HepG2 (cell line): ENCODE data around the gene PEX14. TPM values are rescaled to one million over a fixed set of nuclear protein-coding genes. Genes with fewer than 3 reads are reported as not detected.

ENCODE experiments used
- ADNP ChIP-seq: sonication (generic); formaldehyde crosslinking; IDR thresholded peaks from 2 replicates; pipeline ENCODE4 v1.4.0; 2020; ENCODE audit warnings: missing genetic modification reagents
- DMAP1 ChIP-seq: IDR thresholded peaks from 2 replicates; pipeline ENCODE4 v1.6.1; 2016
- FOXK1 ChIP-seq: sonication (generic); formaldehyde crosslinking; IDR thresholded peaks from 2 replicates; pipeline ENCODE4 v1.4.0; 2020; ENCODE audit warnings: low read depth, missing genetic modification reagents, borderline replicate concordance
- GABPA ChIP-seq, 2 experiments: IDR thresholded peaks; 2 replicates each; pipeline ENCODE4 v1.6.1; 2011 to 2016; ENCODE audit warnings: low read depth in 2 of 2, low read length in 1 of 2, missing biosample characterization in 1 of 2, missing genetic modification characterization in 1 of 2
- GABPB1 ChIP-seq: IDR thresholded peaks from 2 replicates; pipeline ENCODE4 v1.6.1; 2016; ENCODE audit warnings: mild to moderate bottlenecking, missing genetic modification reagents, moderate library complexity, missing compliant biosample characterization
- JUND ChIP-seq: sonication (generic); formaldehyde crosslinking; IDR thresholded peaks from 2 replicates; pipeline ENCODE4 v1.8.0; 2022; ENCODE audit warnings: mild to moderate bottlenecking, missing genetic modification reagents
- SALL2 ChIP-seq: sonication (generic); formaldehyde crosslinking; IDR thresholded peaks from 2 replicates; pipeline ENCODE4 v1.8.1; 2023; ENCODE audit warnings: mild to moderate bottlenecking, missing genetic modification reagents, inconsistent platforms
- SP5 ChIP-seq: IDR thresholded peaks from 2 replicates; pipeline ENCODE4 v1.6.1; 2016; ENCODE audit warnings: low read depth, borderline replicate concordance
- SSRP1 ChIP-seq: IDR thresholded peaks from 2 replicates; pipeline ENCODE4 v1.6.1; 2016; ENCODE audit warnings: control low read depth
- STAG1 ChIP-seq: sonication (generic); formaldehyde crosslinking; IDR thresholded peaks from 2 replicates; pipeline ENCODE4 v1.4.0; 2020; ENCODE audit warnings: missing genetic modification reagents
- XRCC5 ChIP-seq: fragments of 200-400 bp; formaldehyde crosslinking; optimal IDR thresholded peaks from 2 replicates; pipeline ENCODE3; 2017; ENCODE audit warnings: mild to moderate bottlenecking, low read length
- ZFX ChIP-seq: sonication (generic); formaldehyde crosslinking; IDR thresholded peaks from 2 replicates; pipeline ENCODE4 v1.4.0; 2020; ENCODE audit warnings: mild to moderate bottlenecking, low read depth, missing genetic modification reagents, moderate library complexity
- ZIK1 ChIP-seq: sonication (generic); formaldehyde crosslinking; IDR thresholded peaks from 2 replicates; pipeline ENCODE4 v1.5.0; 2020; ENCODE audit warnings: mild to moderate bottlenecking, low read depth, missing genetic modification reagents, borderline replicate concordance
- ZNF282 ChIP-seq: fragments of 450-650 bp; IDR thresholded peaks from 2 replicates; pipeline ENCODE4 v1.6.1; 2018; ENCODE audit not compliant: partially characterized antibody
- ZNF724P ChIP-seq: sonication (generic); formaldehyde crosslinking; IDR thresholded peaks from 2 replicates; pipeline ENCODE4 v1.8.0; 2022; ENCODE audit warnings: missing genetic modification reagents, borderline replicate concordance
- ZNF772 ChIP-seq: sonication (generic); formaldehyde crosslinking; IDR thresholded peaks from 2 replicates; pipeline ENCODE4 v1.5.0; 2020; ENCODE audit warnings: mild to moderate bottlenecking, missing genetic modification reagents
- ZSCAN12 ChIP-seq: sonication (generic); formaldehyde crosslinking; IDR thresholded peaks from 2 replicates; pipeline ENCODE4 v1.9.0; 2021; ENCODE audit warnings: mild to moderate bottlenecking, missing genetic modification reagents
- ZSCAN9 ChIP-seq: IDR thresholded peaks from 2 replicates; pipeline ENCODE4 v1.6.1; 2016; ENCODE audit warnings: borderline replicate concordance
- polyA plus RNA-seq, 8 experiments: library from polyadenylated mRNA; depleted of rRNA in 3 of 8; stranded (reverse) in 7 of 8; unstranded in 1 of 8; fragments of >200 nt; fragmentation: Illumina TruSeq in 4 of 8; extraction: Trizol in 4 of 8; gene quantifications; 2 replicates each; pipeline versions ENCODE4 v1.2.1 to v1.2.3, GENCODE V29; 2011 to 2016; ENCODE audit warnings: low read depth in 4 of 8, missing spikeins in 1 of 8, mixed read lengths in 1 of 8; ENCODE audit not compliant: insufficient read depth in 1 of 8
- total RNA-seq, 5 experiments: library from RNA; depleted of rRNA; stranded (reverse); fragments of >200 nt; fragmentation: Illumina TruSeq; extraction: Trizol; gene quantifications; 2 replicates each; pipeline ENCODE4 v1.2.3, GENCODE V29; 2016; ENCODE audit warnings: low read depth in 1 of 5
- TF ChIP-seq, protein P1 (sequence below): sonication (generic); formaldehyde crosslinking; IDR thresholded peaks from 2 replicates; pipeline ENCODE4 v1.5.1; 2020; ENCODE audit warnings: missing genetic modification reagents, mild to moderate bottlenecking, borderline replicate concordance
- TF ChIP-seq, protein P2 (sequence below): sonication (generic); formaldehyde crosslinking; IDR thresholded peaks from 2 replicates; pipeline ENCODE4 v1.8.0; 2022; ENCODE audit warnings: missing genetic modification reagents, low read depth, mild to moderate bottlenecking, borderline replicate concordance
- TF ChIP-seq, protein P3 (sequence below): sonication (generic); formaldehyde crosslinking; IDR thresholded peaks from 2 replicates; pipeline ENCODE4 v1.4.0; 2020; ENCODE audit warnings: missing genetic modification reagents, borderline replicate concordance
- TF ChIP-seq, protein P4 (sequence below): sonication (generic); formaldehyde crosslinking; IDR thresholded peaks from 2 replicates; pipeline ENCODE4 v1.4.0; 2020; ENCODE audit warnings: low read depth, missing genetic modification reagents

The PEX14 gene
- total and polyA plus RNA-seq, 2 of the 13 experiments (the other 11 are each of a cell fraction or from before 2014, with no cell fraction given): 6.5 to 9.9 TPM

DNA sequence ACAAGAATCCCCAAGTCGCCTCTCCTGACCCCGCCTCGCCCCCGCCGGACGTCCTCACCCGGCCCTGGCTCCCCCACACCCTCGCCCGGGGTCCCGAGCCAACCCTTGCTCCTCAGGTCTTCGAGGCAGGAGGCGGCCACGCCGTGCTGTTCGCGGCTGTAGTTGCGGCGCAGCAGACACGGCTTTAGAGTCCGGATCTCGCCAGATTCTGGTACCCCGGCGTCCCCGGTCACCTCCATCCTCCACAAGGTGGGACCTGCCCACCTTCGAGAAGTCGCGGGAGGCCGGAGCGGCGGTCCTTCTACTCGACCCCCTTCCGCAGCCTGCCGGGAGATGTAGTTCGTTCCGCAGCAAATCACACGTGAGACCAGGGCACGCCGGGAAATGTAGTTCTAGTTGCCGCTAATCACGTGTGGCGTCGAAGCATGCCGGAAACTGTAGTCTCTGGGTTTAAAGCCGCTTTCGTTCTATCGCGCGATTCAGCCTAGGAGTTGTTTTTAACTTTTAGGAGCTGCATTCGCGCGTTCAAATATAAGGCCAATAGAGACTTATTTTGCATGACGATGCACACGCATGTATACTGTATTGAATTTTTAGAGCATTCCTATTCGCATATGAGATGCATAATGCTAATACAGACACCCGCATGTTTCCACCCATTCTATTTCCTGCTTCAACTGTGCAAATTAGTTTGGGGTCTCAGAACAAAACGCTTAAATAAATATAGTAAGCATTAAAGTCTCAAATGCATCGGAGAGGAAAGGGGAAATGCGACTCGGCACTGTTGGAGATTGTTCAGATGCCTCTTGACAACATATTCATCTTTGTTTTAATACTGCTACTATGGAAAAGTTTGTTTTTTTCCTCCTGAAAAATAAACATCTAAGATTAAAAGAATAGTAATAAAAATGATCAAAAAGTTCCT lies 2.3 kb upstream of the PEX14 start, which contains the start of gene DFFA (continued):
- TF ChIP-seq ZFX (CRISPR knock-in tag): peak; percentile 98
- TF ChIP-seq SALL2 (CRISPR knock-in tag): 0 out of 2 replicates have a peak, but pooled peaks have one; percentile 64
- peak; percentile 94 for TF ChIP-seq FOXK1
- no peak; the same call in 1 of the 2 replicates for TF ChIP-seq ZIK1
- peak; percentile 16 for TF ChIP-seq XRCC5
- TF ChIP-seq SSRP1 (CRISPR knock-in tag): no peak
- TF ChIP-seq, protein P1, sequence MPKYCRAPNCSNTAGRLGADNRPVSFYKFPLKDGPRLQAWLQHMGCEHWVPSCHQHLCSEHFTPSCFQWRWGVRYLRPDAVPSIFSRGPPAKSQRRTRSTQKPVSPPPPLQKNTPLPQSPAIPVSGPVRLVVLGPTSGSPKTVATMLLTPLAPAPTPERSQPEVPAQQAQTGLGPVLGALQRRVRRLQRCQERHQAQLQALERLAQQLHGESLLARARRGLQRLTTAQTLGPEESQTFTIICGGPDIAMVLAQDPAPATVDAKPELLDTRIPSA (CRISPR knock-in tag): peak; percentile 88; the same call in 1 of the 2 replicates
- TF ChIP-seq GABPA (IDR thresholded peaks at IDR 0.05; ENCODE audit: low read depth, low read length): peak; percentile 54
- peak; percentile 90 for TF ChIP-seq GABPA (CRISPR knock-in tag; IDR thresholded peaks at IDR 0.05; ENCODE audit: low read depth)
- TF ChIP-seq, protein P2, sequence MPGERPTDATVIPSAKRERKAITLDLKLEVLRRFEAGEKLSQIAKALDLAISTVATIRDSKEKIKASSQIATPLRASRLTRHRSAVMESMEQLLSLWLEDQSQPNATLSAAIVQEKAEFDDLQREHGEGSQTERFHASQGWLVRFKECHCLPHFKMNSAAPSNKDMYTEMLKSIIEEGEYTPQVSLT (CRISPR knock-in tag): peak; percentile 66
- TF ChIP-seq STAG1: no peak
- peak; percentile 73 for TF ChIP-seq DMAP1 (CRISPR knock-in tag)
- no peak; the same call in 1 of the 2 replicates for TF ChIP-seq ZNF724P
- TF ChIP-seq ZSCAN12 (CRISPR knock-in tag): no peak
- peak; percentile 94 for TF ChIP-seq GABPB1 (CRISPR knock-in tag)
- peak; percentile 36; the same call in 1 of the 2 replicates for TF ChIP-seq ZSCAN9 (CRISPR knock-in tag)
- TF ChIP-seq ADNP (CRISPR knock-in tag): no peak
- peak; percentile 12; the same call in 1 of the 2 replicates for TF ChIP-seq JUND (CRISPR knock-in tag)
- peak; percentile 57; the same call in 1 of the 2 replicates for TF ChIP-seq ZNF772 (CRISPR knock-in tag)
- no peak for TF ChIP-seq ZNF282
- TF ChIP-seq SP5 (CRISPR knock-in tag): no peak; the same call in 1 of the 2 replicates
- TF ChIP-seq, protein P3, sequence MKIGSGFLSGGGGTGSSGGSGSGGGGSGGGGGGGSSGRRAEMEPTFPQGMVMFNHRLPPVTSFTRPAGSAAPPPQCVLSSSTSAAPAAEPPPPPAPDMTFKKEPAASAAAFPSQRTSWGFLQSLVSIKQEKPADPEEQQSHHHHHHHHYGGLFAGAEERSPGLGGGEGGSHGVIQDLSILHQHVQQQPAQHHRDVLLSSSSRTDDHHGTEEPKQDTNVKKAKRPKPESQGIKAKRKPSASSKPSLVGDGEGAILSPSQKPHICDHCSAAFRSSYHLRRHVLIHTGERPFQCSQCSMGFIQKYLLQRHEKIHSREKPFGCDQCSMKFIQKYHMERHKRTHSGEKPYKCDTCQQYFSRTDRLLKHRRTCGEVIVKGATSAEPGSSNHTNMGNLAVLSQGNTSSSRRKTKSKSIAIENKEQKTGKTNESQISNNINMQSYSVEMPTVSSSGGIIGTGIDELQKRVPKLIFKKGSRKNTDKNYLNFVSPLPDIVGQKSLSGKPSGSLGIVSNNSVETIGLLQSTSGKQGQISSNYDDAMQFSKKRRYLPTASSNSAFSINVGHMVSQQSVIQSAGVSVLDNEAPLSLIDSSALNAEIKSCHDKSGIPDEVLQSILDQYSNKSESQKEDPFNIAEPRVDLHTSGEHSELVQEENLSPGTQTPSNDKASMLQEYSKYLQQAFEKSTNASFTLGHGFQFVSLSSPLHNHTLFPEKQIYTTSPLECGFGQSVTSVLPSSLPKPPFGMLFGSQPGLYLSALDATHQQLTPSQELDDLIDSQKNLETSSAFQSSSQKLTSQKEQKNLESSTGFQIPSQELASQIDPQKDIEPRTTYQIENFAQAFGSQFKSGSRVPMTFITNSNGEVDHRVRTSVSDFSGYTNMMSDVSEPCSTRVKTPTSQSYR (CRISPR knock-in tag): peak; percentile 66; the same call in 1 of the 2 replicates
- TF ChIP-seq, protein P4, sequence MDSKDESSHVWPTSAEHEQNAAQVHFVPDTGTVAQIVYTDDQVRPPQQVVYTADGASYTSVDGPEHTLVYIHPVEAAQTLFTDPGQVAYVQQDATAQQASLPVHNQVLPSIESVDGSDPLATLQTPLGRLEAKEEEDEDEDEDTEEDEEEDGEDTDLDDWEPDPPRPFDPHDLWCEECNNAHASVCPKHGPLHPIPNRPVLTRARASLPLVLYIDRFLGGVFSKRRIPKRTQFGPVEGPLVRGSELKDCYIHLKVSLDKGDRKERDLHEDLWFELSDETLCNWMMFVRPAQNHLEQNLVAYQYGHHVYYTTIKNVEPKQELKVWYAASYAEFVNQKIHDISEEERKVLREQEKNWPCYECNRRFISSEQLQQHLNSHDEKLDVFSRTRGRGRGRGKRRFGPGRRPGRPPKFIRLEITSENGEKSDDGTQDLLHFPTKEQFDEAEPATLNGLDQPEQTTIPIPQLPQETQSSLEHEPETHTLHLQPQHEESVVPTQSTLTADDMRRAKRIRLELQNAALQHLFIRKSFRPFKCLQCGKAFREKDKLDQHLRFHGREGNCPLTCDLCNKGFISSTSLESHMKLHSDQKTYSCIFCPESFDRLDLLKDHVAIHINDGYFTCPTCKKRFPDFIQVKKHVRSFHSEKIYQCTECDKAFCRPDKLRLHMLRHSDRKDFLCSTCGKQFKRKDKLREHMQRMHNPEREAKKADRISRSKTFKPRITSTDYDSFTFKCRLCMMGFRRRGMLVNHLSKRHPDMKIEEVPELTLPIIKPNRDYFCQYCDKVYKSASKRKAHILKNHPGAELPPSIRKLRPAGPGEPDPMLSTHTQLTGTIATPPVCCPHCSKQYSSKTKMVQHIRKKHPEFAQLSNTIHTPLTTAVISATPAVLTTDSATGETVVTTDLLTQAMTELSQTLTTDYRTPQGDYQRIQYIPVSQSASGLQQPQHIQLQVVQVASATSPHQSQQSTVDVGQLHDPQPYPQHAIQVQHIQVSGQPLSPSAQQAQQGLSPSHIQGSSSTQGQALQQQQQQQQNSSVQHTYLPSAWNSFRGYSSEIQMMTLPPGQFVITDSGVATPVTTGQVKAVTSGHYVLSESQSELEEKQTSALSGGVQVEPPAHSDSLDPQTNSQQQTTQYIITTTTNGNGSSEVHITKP (CRISPR knock-in tag): peak; percentile 95
